Mesenchymal stem cell (in vitro differentiated cells and primary cell): ENCODE measurements around the gene RFX1.

Source experiments
- DNase-seq: peaks from one replicate; pipeline ENCODE4 v3.0.0-alpha.2; 2013
- H2AFZ ChIP-seq: one replicate; pipeline ENCODE4 v1.6.1; 2013; ENCODE audit warnings: low read depth, mild to moderate bottlenecking, control low read depth, inconsistent platforms, low read length, moderate library complexity
- H2AK5ac ChIP-seq: 2 replicates; pipeline ENCODE4 v1.6.1; 2013; ENCODE audit warnings: low read length, moderate library complexity, mild to moderate bottlenecking, inconsistent platforms; ENCODE audit not compliant: severe bottlenecking
- H2BK120ac ChIP-seq: one replicate; pipeline ENCODE4 v1.6.1; 2013; ENCODE audit warnings: low read depth, mild to moderate bottlenecking, inconsistent platforms, low read length, moderate library complexity
- H2BK12ac ChIP-seq, 2 experiments: one replicate each; pipeline ENCODE4 v1.6.1; 2013; ENCODE audit warnings: inconsistent platforms in 2 of 2, low read length in 2 of 2, mild to moderate bottlenecking in 2 of 2, moderate library complexity in 2 of 2, control low read depth in 1 of 2
- H2BK15ac ChIP-seq: one replicate; pipeline ENCODE4 v1.6.1; 2013; ENCODE audit warnings: mild to moderate bottlenecking, low read depth, inconsistent platforms; ENCODE audit not compliant: poor library complexity, severe bottlenecking
- H2BK5ac ChIP-seq: 2 replicates; pipeline ENCODE4 v1.6.1; 2013; ENCODE audit warnings: low read depth, mild to moderate bottlenecking, low read length, control low read depth, inconsistent platforms; ENCODE audit not compliant: poor library complexity, severe bottlenecking
- H3K14ac ChIP-seq, 2 experiments: one replicate each; pipeline ENCODE4 v1.6.1; 2013; ENCODE audit warnings: inconsistent platforms in 2 of 2, low read length in 2 of 2, control low read depth in 1 of 2, mild to moderate bottlenecking in 1 of 2, moderate library complexity in 1 of 2
- H3K18ac ChIP-seq, 2 experiments: one replicate each; pipeline ENCODE4 v1.6.1; 2013; ENCODE audit warnings: inconsistent platforms in 2 of 2, low read length in 2 of 2, control low read depth in 1 of 2, low read depth in 1 of 2, mild to moderate bottlenecking in 1 of 2
- H3K23ac ChIP-seq, 2 experiments: one replicate each; pipeline ENCODE4 v1.6.1; 2013; ENCODE audit warnings: inconsistent platforms in 2 of 2, low read length in 2 of 2, mild to moderate bottlenecking in 2 of 2, moderate library complexity in 2 of 2, control low read depth in 1 of 2
- H3K27ac ChIP-seq: 2 replicates; pipeline ENCODE4 v1.5.1; 2013; ENCODE audit warnings: mild to moderate bottlenecking, moderate library complexity, low read length, control low read depth, inconsistent platforms; ENCODE audit not compliant: poor library complexity, severe bottlenecking
- H3K27me3 ChIP-seq, 2 experiments: 2 replicates each; pipeline versions ENCODE4 v1.6.1 to v1.7.0; 2013; ENCODE audit warnings: low read length in 2 of 2, mild to moderate bottlenecking in 2 of 2, moderate library complexity in 2 of 2, control low read depth in 1 of 2, inconsistent platforms in 1 of 2; ENCODE audit not compliant: control insufficient read depth in 1 of 2, insufficient read depth in 1 of 2
- H3K36me3 ChIP-seq, 2 experiments: 2 replicates each; pipeline versions ENCODE4 v1.6.1 to v1.7.0; 2013; ENCODE audit warnings: low read length in 2 of 2, control low read depth in 1 of 2, inconsistent platforms in 1 of 2, low read depth in 1 of 2, mild to moderate bottlenecking in 1 of 2; ENCODE audit not compliant: insufficient read depth in 2 of 2, control insufficient read depth in 1 of 2
- H3K4ac ChIP-seq, 2 experiments: one replicate each; pipeline ENCODE4 v1.6.1; 2013; ENCODE audit warnings: inconsistent platforms in 2 of 2, low read length in 2 of 2, mild to moderate bottlenecking in 2 of 2, moderate library complexity in 2 of 2, control low read depth in 1 of 2, low read depth in 1 of 2
- H3K4me1 ChIP-seq: 2 replicates; pipeline ENCODE4 v1.6.1; 2013; ENCODE audit warnings: low read depth, low read length, control low read depth; ENCODE audit not compliant: control insufficient read depth, insufficient read depth
- H3K4me2 ChIP-seq: 2 replicates; pipeline ENCODE4 v1.6.1; 2013; ENCODE audit warnings: low read length, mild to moderate bottlenecking, inconsistent platforms; ENCODE audit not compliant: poor library complexity, severe bottlenecking
- H3K4me3 ChIP-seq, 2 experiments: 2 replicates each; pipeline versions ENCODE4 v1.5.1 to v1.7.0; 2013; ENCODE audit warnings: low read length in 2 of 2, mild to moderate bottlenecking in 2 of 2, control low read depth in 1 of 2, low read depth in 1 of 2; ENCODE audit not compliant: insufficient read depth in 1 of 2
- H3K79me1 ChIP-seq: replicated peaks from 2 replicates; pipeline ENCODE4 v1.6.1; 2013; ENCODE audit warnings: mild to moderate bottlenecking, control low read depth, low read length, inconsistent platforms; ENCODE audit not compliant: poor library complexity, severe bottlenecking
- H3K9ac ChIP-seq: 2 replicates; pipeline ENCODE4 v1.7.0; 2013; ENCODE audit warnings: mild to moderate bottlenecking, low read length, moderate library complexity
- H3K9me3 ChIP-seq: 2 replicates; pipeline ENCODE4 v1.7.0; 2013; ENCODE audit warnings: mild to moderate bottlenecking, low read length; ENCODE audit not compliant: control insufficient read depth
- H4K8ac ChIP-seq: one replicate; pipeline ENCODE4 v1.6.1; 2013; ENCODE audit warnings: inconsistent platforms, mild to moderate bottlenecking, low read length, moderate library complexity
- H4K91ac ChIP-seq: one replicate; pipeline ENCODE4 v1.6.1; 2013; ENCODE audit warnings: mild to moderate bottlenecking, low read length, inconsistent platforms
- WGBS: methylation state at CpG from one replicate; pipeline ENCODE4 v1.1.7; 2013; ENCODE audit warnings: mixed read lengths; 5-methylcytosine and 5-hydroxymethylcytosine counted together

Gene RFX1

GRCh38 chr19:13930402-13930801 is 75.7 kb downstream of the RFX1 start:
- no peak for DNase-seq
- no peak overlapping the region for H4K91ac ChIP-seq
- no peaks in the 10 kb centered on the region for H3K4me1 ChIP-seq
- no peaks in the 10 kb centered on the region for H3K79me1 ChIP-seq
- no peak overlapping the region for H4K8ac ChIP-seq
- no peak overlapping the region for H3K4me2 ChIP-seq
- no peak overlapping the region for H2BK12ac ChIP-seq
- H3K14ac ChIP-seq: no peak overlapping the region
- no peak overlapping the region for H3K23ac ChIP-seq
- no peak overlapping the region for H2BK15ac ChIP-seq
- no peaks in the 10 kb centered on the region for H3K9me3 ChIP-seq
- H2AFZ ChIP-seq: no peak overlapping the region
- no peak overlapping the region for H3K4ac ChIP-seq
- no peak overlapping the region for H3K4me3 ChIP-seq
- peaks cover 32 to 50% of the 10 kb centered on the region in 2 experiments for H3K36me3 ChIP-seq
- no peak overlapping the region for H2BK120ac ChIP-seq
- no peak overlapping the region for H2BK5ac ChIP-seq
- H3K27me3 ChIP-seq: peaks cover 0 to 17% of the 10 kb centered on the region in 2 experiments
- WGBS: 98% methylated on average over 17 of the region's 17 CpGs
- no peak overlapping the region for H3K9ac ChIP-seq
- H2AK5ac ChIP-seq: no peak overlapping the region
- no peak overlapping the region for H3K18ac ChIP-seq
- no peak overlapping the region for H3K27ac ChIP-seq

- no peak overlapping the region for H3K4ac ChIP-seq
- no peaks in the 10 kb centered on the region for H3K9me3 ChIP-seq
- H3K9ac ChIP-seq: no peak overlapping the region
- H2BK15ac ChIP-seq: no peak overlapping the region
- H3K4me3 ChIP-seq: peak overlapping the region in 1 of 2 experiments; percentile 10
- no peak overlapping the region for H2AK5ac ChIP-seq
- H3K18ac ChIP-seq: no peak overlapping the region
- no peak overlapping the region for H3K27ac ChIP-seq
- peaks cover 0 to 15% of the 10 kb centered on the region in 2 experiments for H3K27me3 ChIP-seq
- no peak overlapping the region for H2AFZ ChIP-seq
- no peak overlapping the region for H4K8ac ChIP-seq
- no peak overlapping the region for H3K14ac ChIP-seq
- H3K4me2 ChIP-seq: no peak overlapping the region
- DNase-seq: no peak
- WGBS: 91% methylated on average over 12 of the region's 17 CpGs
- no peak overlapping the region for H2BK12ac ChIP-seq
- peaks cover 35 to 50% of the 10 kb centered on the region in 2 experiments for H3K36me3 ChIP-seq
- H3K79me1 ChIP-seq: no peaks in the 10 kb centered on the region
- no peak overlapping the region for H2BK120ac ChIP-seq
- H4K91ac ChIP-seq: no peak overlapping the region
- H3K4me1 ChIP-seq: no peaks in the 10 kb centered on the region
- H3K23ac ChIP-seq: no peak overlapping the region
- H2BK5ac ChIP-seq: no peak overlapping the region
Observed at GRCh38 chr19:13929956-13930355, 76.2 kb downstream of the RFX1 start.

- H3K9me3 ChIP-seq: no peaks in the 10 kb centered on the region
- H2AK5ac ChIP-seq: no peak overlapping the region
- H3K4me2 ChIP-seq: no peak overlapping the region
- H3K9ac ChIP-seq: no peak overlapping the region
- no peak overlapping the region for H3K14ac ChIP-seq
- no peaks in the 10 kb centered on the region for H3K4me1 ChIP-seq
- peaks cover 40 to 55% of the 10 kb centered on the region in 2 experiments for H3K36me3 ChIP-seq
- peak overlapping the region in 1 of 2 experiments; percentile 20 for H3K4me3 ChIP-seq
- H4K8ac ChIP-seq: no peak overlapping the region
- 97% methylated on average over 10 of the region's 12 CpGs for WGBS
- H2BK5ac ChIP-seq: no peak overlapping the region
- H3K79me1 ChIP-seq: no peaks in the 10 kb centered on the region
- no peak for DNase-seq
- peaks cover 0 to 9% of the 10 kb centered on the region in 2 experiments for H3K27me3 ChIP-seq
- no peak overlapping the region for H2BK15ac ChIP-seq
- H3K27ac ChIP-seq: no peak overlapping the region
- H3K4ac ChIP-seq: no peak overlapping the region
- no peak overlapping the region for H2BK120ac ChIP-seq
- H4K91ac ChIP-seq: no peak overlapping the region
- no peak overlapping the region for H2AFZ ChIP-seq
- H3K23ac ChIP-seq: no peak overlapping the region
- no peak overlapping the region for H3K18ac ChIP-seq
- H2BK12ac ChIP-seq: no peak overlapping the region
Observed at GRCh38 chr19:13929340-13929739, 76.8 kb downstream of the RFX1 start.

- no peak overlapping the region for H4K91ac ChIP-seq
- no peak overlapping the region for H3K23ac ChIP-seq
- H2AFZ ChIP-seq: no peak overlapping the region
- H3K36me3 ChIP-seq: peaks cover 55 to 69% of the 10 kb centered on the region in 2 experiments
- no peak overlapping the region for H2BK120ac ChIP-seq
- no peak overlapping the region for H2AK5ac ChIP-seq
- no peaks in the 10 kb centered on the region for H3K4me1 ChIP-seq
- H3K27me3 ChIP-seq: no peaks in the 10 kb centered on the region
- no peak overlapping the region for H3K9ac ChIP-seq
- 96% methylated on average over 8 of the region's 8 CpGs for WGBS
- no peaks in the 10 kb centered on the region for H3K79me1 ChIP-seq
- H2BK15ac ChIP-seq: no peak overlapping the region
- DNase-seq: no peak
- H3K4me3 ChIP-seq: no peak overlapping the region
- H3K18ac ChIP-seq: no peak overlapping the region
- no peak overlapping the region for H3K27ac ChIP-seq
- no peak overlapping the region for H2BK12ac ChIP-seq
- H3K4ac ChIP-seq: no peak overlapping the region
- H2BK5ac ChIP-seq: no peak overlapping the region
- no peak overlapping the region for H3K14ac ChIP-seq
- H4K8ac ChIP-seq: no peak overlapping the region
- no peaks in the 10 kb centered on the region for H3K9me3 ChIP-seq
- no peak overlapping the region for H3K4me2 ChIP-seq
Observed at GRCh38 chr19:13926715-13927114, 79.4 kb downstream of the RFX1 start.
